SK-N-SH (cell line): ENCODE measurements around the gene RNU6-9. TPM values are rescaled to one million over a fixed set of nuclear protein-coding genes. Genes with fewer than 3 reads are reported as not detected.
A peak's percentile ranks its signal among the peaks of the same experiment; 100 is the strongest.

Experiments used
- CTCF ChIA-PET: fragments of 300-600, 350-600 bp; formaldehyde crosslinking; extraction: SDS; loops from one replicate; lab custom pipeline; 2021; lab: Yijun Ruan, JAX
- POLR2A ChIA-PET: fragments of 350-600 bp; sonication (Branson Sonifier 250); formaldehyde crosslinking; extraction: SDS; loops from one replicate; lab custom pipeline; 2020; ENCODE audit warnings: antibody characterized with exemption, inconsistent platforms; lab: Yijun Ruan, JAX
- DNase-seq: peaks from one replicate; pipeline ENCODE4 v3.0.0; 2012
- H2AFZ ChIP-seq: fragments of 200-600 bp; sonication (generic); 2 replicates; pipeline ENCODE4 v1.8.1; 2016; ENCODE audit warnings: antibody characterized with exemption, mild to moderate bottlenecking, low read depth
- H3F3A ChIP-seq: fragments of 200-600 bp; sonication (generic); replicated peaks from 2 replicates; pipeline ENCODE3; 2016; ENCODE audit warnings: antibody characterized with exemption, mild to moderate bottlenecking; ENCODE audit not compliant: insufficient read depth
- H3K27ac ChIP-seq, 2 experiments: fragments of 200-500 bp in 1 of 2; fragments of 200-600 bp in 1 of 2; sonication (Bioruptor generic) in 1 of 2; sonication (generic), shearing (Covaris generic) in 1 of 2; 2 replicates each; pipeline versions ENCODE4 v1.5.1 to v1.6.1; 2014 to 2016; ENCODE audit warnings: low read depth in 2 of 2, inconsistent platforms in 1 of 2, low read length in 1 of 2, mild to moderate bottlenecking in 1 of 2, mixed read lengths in 1 of 2
- H3K27me3 ChIP-seq: fragments of 200-600 bp; sonication (generic), shearing (Covaris generic); 2 replicates; pipeline ENCODE4 v1.6.1; 2016; ENCODE audit warnings: mixed run types; ENCODE audit not compliant: insufficient read depth
- H3K36me3 ChIP-seq, 2 experiments: fragments of 200-500 bp in 1 of 2; fragments of 200-600 bp in 1 of 2; sonication (Bioruptor generic) in 1 of 2; sonication (generic) in 1 of 2; replicated peaks in 1 of 2; 2 replicates each; pipeline versions ENCODE3 to v1.5.1; 2014 to 2016; ENCODE audit warnings: low read length in 1 of 2, mild to moderate bottlenecking in 1 of 2; ENCODE audit not compliant: insufficient read depth in 2 of 2, control insufficient read depth in 1 of 2
- H3K4me1 ChIP-seq, 2 experiments: fragments of 200-500 bp in 1 of 2; fragments of 200-600 bp in 1 of 2; sonication (Bioruptor generic) in 1 of 2; sonication (generic), shearing (Covaris generic) in 1 of 2; 2 replicates each; pipeline versions ENCODE4 v1.5.1 to v1.6.1; 2014 to 2016; ENCODE audit warnings: low read depth in 1 of 2, low read length in 1 of 2, mixed run types in 1 of 2; ENCODE audit not compliant: insufficient read depth in 2 of 2, control insufficient read depth in 1 of 2
- H3K4me2 ChIP-seq: fragments of 200-600 bp; sonication (generic), shearing (Covaris generic); 2 replicates; pipeline ENCODE4 v1.6.1; 2017; ENCODE audit warnings: mixed run types
- H3K4me3 ChIP-seq, 2 experiments: fragments of 200-500 bp in 1 of 2; fragments of 200-600 bp in 1 of 2; sonication (Bioruptor generic) in 1 of 2; sonication (generic), shearing (Covaris generic) in 1 of 2; 2 replicates each; pipeline versions ENCODE4 v1.5.1 to v1.8.1; 2014 to 2016; ENCODE audit warnings: low read depth in 2 of 2, inconsistent platforms in 1 of 2, low read length in 1 of 2, mild to moderate bottlenecking in 1 of 2, mixed read lengths in 1 of 2, moderate library complexity in 1 of 2
- H3K79me2 ChIP-seq: fragments of 200-600 bp; sonication (generic); 2 replicates; pipeline ENCODE4 v1.8.1; 2017; ENCODE audit warnings: mild to moderate bottlenecking; ENCODE audit not compliant: insufficient read depth
- H3K9ac ChIP-seq: fragments of 200-600 bp; sonication (generic); 2 replicates; pipeline ENCODE4 v1.6.1; 2017; ENCODE audit warnings: mixed run types
- H3K9me2 ChIP-seq: fragments of 200-600 bp; sonication (generic); 2 replicates; pipeline ENCODE4 v1.6.1; 2017; ENCODE audit warnings: mixed run types
- H3K9me3 ChIP-seq: fragments of 200-600 bp; sonication (generic); 2 replicates; pipeline ENCODE4 v1.6.1; 2017; ENCODE audit warnings: mixed run types, mild to moderate bottlenecking, moderate library complexity
- H4K20me1 ChIP-seq: fragments of 200-600 bp; sonication (generic); 2 replicates; pipeline ENCODE4 v1.6.1; 2017; ENCODE audit warnings: mild to moderate bottlenecking, mixed run types; ENCODE audit not compliant: insufficient read depth
- CHD2 ChIP-seq: fragments of 150-350 bp; IDR thresholded peaks from 2 replicates; pipeline ENCODE4 v1.6.1; 2018; ENCODE audit warnings: low read length; ENCODE audit not compliant: partially characterized antibody
- ELF1 ChIP-seq: IDR thresholded peaks from 2 replicates; pipeline ENCODE4 v1.4.0; 2012
- EP300 ChIP-seq, 2 experiments: IDR thresholded peaks; 2 replicates each; pipeline versions ENCODE4 v1.4.0 to v1.6.1; 2012; ENCODE audit warnings: borderline replicate concordance in 1 of 2, low read depth in 1 of 2, low read length in 1 of 2
- FOSL2 ChIP-seq: IDR thresholded peaks from 2 replicates; pipeline ENCODE4 v1.4.0; 2012; ENCODE audit warnings: low read depth, mild to moderate bottlenecking, moderate library complexity, borderline replicate concordance
- FOXM1 ChIP-seq: IDR thresholded peaks from 2 replicates; pipeline ENCODE4 v1.4.0; 2012; ENCODE audit warnings: low read depth, mild to moderate bottlenecking
- GABPA ChIP-seq: IDR thresholded peaks from 2 replicates; pipeline ENCODE4 v1.4.0; 2012; ENCODE audit warnings: low read depth, mild to moderate bottlenecking
- JUND ChIP-seq: IDR thresholded peaks from 2 replicates; pipeline ENCODE4 v1.4.0; 2012
- MXI1 ChIP-seq: IDR thresholded peaks from 2 replicates; pipeline ENCODE4 v1.6.1; 2012; ENCODE audit warnings: mild to moderate bottlenecking, low read depth, low read length, improper control_type of control experiment
- NFIC ChIP-seq: IDR thresholded peaks from 2 replicates; pipeline ENCODE4 v1.4.0; 2012; ENCODE audit warnings: borderline replicate concordance
- POLR2AphosphoS5 ChIP-seq: IDR thresholded peaks from 2 replicates; pipeline ENCODE4 v1.6.1; 2012; ENCODE audit warnings: low read depth, low read length
- REST ChIP-seq: IDR thresholded peaks from 2 replicates; pipeline ENCODE4 v1.6.1; 2012; ENCODE audit warnings: mild to moderate bottlenecking, low read depth, low read length, moderate library complexity
- RXRA ChIP-seq: IDR thresholded peaks from 2 replicates; pipeline ENCODE4 v1.4.0; 2012; ENCODE audit warnings: low read depth, mild to moderate bottlenecking, borderline replicate concordance
- TAF1 ChIP-seq: IDR thresholded peaks from 2 replicates; pipeline ENCODE4 v1.6.1; 2012; ENCODE audit warnings: low read depth, mild to moderate bottlenecking, low read length, moderate library complexity, borderline replicate concordance
- TCF12 ChIP-seq: IDR thresholded peaks from 2 replicates; pipeline ENCODE4 v1.4.0; 2012
- TEAD4 ChIP-seq: IDR thresholded peaks from 2 replicates; pipeline ENCODE4 v1.4.0; 2012; ENCODE audit warnings: mild to moderate bottlenecking, borderline replicate concordance; ENCODE audit not compliant: insufficient read depth
- WGBS: methylation state at CpG from one replicate; pipeline ENCODE4 v1.1.6; 2017; ENCODE audit warnings: low lambda C conversion rate; 5-methylcytosine and 5-hydroxymethylcytosine counted together
- polyA plus RNA-seq, 3 experiments: library from polyadenylated mRNA; depleted of rRNA; stranded (reverse); fragments of >200 nt; gene quantifications; 2 replicates each; pipeline ENCODE4 v1.2.3, GENCODE V29; 2012
- TF ChIP-seq, protein P1 (sequence below): IDR thresholded peaks from 2 replicates; pipeline ENCODE4; 2012

RNU6-9 gene
- polyA plus RNA-seq, 1 of the 3 experiments (the other 2 are of a cell fraction): not detected

GRCh38 chr19:937259-937694, 44.0 kb downstream of the RNU6-9 start:
- H3K9me3 ChIP-seq: no peaks in the 10 kb centered on the region
- TF ChIP-seq RXRA (no peak), GABPA (no peak), TEAD4 (no peak), FOSL2 (no peak), MXI1 (no peak), EP300 (IDR thresholded peaks at IDR 0.05; ENCODE audit: borderline replicate concordance in 1 of 2, low read depth in 1 of 2, low read length in 1 of 2) (no peak), POLR2AphosphoS5 (no peak), TAF1 (no peak), CHD2 (no peak), JUND (no peak)
- TF ChIP-seq, protein P1, sequence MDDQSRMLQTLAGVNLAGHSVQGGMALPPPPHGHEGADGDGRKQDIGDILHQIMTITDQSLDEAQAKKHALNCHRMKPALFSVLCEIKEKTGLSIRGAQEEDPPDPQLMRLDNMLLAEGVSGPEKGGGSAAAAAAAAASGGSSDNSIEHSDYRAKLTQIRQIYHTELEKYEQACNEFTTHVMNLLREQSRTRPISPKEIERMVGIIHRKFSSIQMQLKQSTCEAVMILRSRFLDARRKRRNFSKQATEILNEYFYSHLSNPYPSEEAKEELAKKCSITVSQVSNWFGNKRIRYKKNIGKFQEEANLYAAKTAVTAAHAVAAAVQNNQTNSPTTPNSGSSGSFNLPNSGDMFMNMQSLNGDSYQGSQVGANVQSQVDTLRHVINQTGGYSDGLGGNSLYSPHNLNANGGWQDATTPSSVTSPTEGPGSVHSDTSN: no peak
- H3K36me3 ChIP-seq: no peaks in the 10 kb centered on the region
- peaks cover 19 to 65% of the 10 kb centered on the region in 2 experiments; a peak in 3 of 4 replicates for H3K4me1 ChIP-seq
- no peak overlapping the region; a peak in 1 of 4 replicates for H3K27ac ChIP-seq
- no peak overlapping the region for H3K4me2 ChIP-seq
- peaks cover 30% of the 10 kb centered on the region for H4K20me1 ChIP-seq
- H2AFZ ChIP-seq: no peak overlapping the region
- H3K9me2 ChIP-seq: no peaks in the 10 kb centered on the region
- DNase-seq: no peak
- 94% methylated on average over 16 of the region's 16 CpGs for WGBS
- POLR2A ChIA-PET: no interaction called here
- peaks cover 45% of the 10 kb centered on the region for H3K79me2 ChIP-seq
- peaks cover 13% of the 10 kb centered on the region for H3F3A ChIP-seq
- H3K27me3 ChIP-seq: no peaks in the 10 kb centered on the region
- CTCF ChIA-PET: no interaction called here
- no peak overlapping the region for H3K9ac ChIP-seq
- no peak overlapping the region for H3K4me3 ChIP-seq

GRCh38 chr19:938233-938923, 45.1 kb downstream of the RNU6-9 start:
- no peaks in the 10 kb centered on the region for H3K36me3 ChIP-seq
- 97% methylated on average over 19 of the region's 23 CpGs for WGBS
- H3K9me3 ChIP-seq: no peaks in the 10 kb centered on the region
- no peak overlapping the region for H3K4me3 ChIP-seq
- H3K79me2 ChIP-seq: peaks cover 51% of the 10 kb centered on the region
- H3K27ac ChIP-seq: peak overlapping the region in 1 of 2 experiments; percentile 3; a peak in 1 of 4 replicates
- H3K4me2 ChIP-seq: no peak overlapping the region
- ChIA-PET CTCF (interaction anchor here (1.1 to 1.4 kb wide), 3 partner anchors 18 to 82 kb away, joined by 3 to 7 read pairs (median 3); no protein-coding TSS in a partner anchor), POLR2A (no interaction called here)
- TF ChIP-seq TCF12: no peak
- no peak for TF ChIP-seq ELF1
- no peak for TF ChIP-seq FOXM1
- no peak for TF ChIP-seq REST
- TF ChIP-seq GABPA: no peak
- no peak for TF ChIP-seq NFIC
- no peak for TF ChIP-seq POLR2AphosphoS5
- H3K9ac ChIP-seq: no peak overlapping the region
- H2AFZ ChIP-seq: no peak overlapping the region
- peaks cover 13% of the 10 kb centered on the region for H3F3A ChIP-seq
- H3K27me3 ChIP-seq: no peaks in the 10 kb centered on the region
- H4K20me1 ChIP-seq: peaks cover 30% of the 10 kb centered on the region
- no peaks in the 10 kb centered on the region for H3K9me2 ChIP-seq
- peaks cover 10 to 59% of the 10 kb centered on the region in 2 experiments; a peak in 3 of 4 replicates for H3K4me1 ChIP-seq
- DNase-seq: no peak
